ENCODE measurements around the gene RFX1.

DNA sequence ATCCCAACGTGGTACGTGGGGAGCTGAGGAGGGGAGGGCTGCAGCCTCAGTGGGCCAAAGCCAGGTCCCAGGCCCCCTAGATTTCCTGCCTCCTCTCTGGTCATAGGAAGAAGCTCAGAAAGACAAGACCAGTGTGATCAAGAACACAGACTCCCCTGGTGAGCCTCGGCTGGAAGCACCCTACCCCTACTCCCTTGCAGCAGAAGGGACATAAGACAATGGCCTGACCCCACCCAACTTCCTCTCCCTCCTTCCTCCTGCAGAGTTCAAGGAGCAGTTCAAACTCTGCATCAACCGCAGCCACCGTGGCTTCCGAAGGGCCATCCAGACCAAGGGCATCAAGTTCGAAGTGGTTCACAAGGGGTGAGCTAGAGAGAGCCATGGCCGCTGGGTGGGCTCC is 79.4 kb downstream of the RFX1 start:
- TF ChIP-seq, protein P1, sequence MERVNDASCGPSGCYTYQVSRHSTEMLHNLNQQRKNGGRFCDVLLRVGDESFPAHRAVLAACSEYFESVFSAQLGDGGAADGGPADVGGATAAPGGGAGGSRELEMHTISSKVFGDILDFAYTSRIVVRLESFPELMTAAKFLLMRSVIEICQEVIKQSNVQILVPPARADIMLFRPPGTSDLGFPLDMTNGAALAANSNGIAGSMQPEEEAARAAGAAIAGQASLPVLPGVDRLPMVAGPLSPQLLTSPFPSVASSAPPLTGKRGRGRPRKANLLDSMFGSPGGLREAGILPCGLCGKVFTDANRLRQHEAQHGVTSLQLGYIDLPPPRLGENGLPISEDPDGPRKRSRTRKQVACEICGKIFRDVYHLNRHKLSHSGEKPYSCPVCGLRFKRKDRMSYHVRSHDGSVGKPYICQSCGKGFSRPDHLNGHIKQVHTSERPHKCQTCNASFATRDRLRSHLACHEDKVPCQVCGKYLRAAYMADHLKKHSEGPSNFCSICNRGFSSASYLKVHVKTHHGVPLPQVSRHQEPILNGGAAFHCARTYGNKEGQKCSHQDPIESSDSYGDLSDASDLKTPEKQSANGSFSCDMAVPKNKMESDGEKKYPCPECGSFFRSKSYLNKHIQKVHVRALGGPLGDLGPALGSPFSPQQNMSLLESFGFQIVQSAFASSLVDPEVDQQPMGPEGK (CRISPR knock-in tag; IDR thresholded peaks at IDR 0.05; ENCODE audit: borderline replicate concordance), result no peak
- no peak for TF ChIP-seq TOX (CRISPR knock-in tag; IDR thresholded peaks at IDR 0.05; ENCODE audit: borderline replicate concordance)
- TF ChIP-seq, protein P2, sequence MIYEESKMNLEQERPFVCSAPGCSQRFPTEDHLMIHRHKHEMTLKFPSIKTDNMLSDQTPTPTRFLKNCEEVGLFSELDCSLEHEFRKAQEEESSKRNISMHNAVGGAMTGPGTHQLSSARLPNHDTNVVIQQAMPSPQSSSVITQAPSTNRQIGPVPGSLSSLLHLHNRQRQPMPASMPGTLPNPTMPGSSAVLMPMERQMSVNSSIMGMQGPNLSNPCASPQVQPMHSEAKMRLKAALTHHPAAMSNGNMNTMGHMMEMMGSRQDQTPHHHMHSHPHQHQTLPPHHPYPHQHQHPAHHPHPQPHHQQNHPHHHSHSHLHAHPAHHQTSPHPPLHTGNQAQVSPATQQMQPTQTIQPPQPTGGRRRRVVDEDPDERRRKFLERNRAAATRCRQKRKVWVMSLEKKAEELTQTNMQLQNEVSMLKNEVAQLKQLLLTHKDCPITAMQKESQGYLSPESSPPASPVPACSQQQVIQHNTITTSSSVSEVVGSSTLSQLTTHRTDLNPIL (CRISPR knock-in tag; IDR thresholded peaks at IDR 0.05; ENCODE audit: low read depth), result no peak
- TF ChIP-seq CSDC2 (CRISPR knock-in tag; IDR thresholded peaks at IDR 0.05), result no peak
- no peak for TF ChIP-seq BACH2 (CRISPR knock-in tag; IDR thresholded peaks at IDR 0.05; ENCODE audit: borderline replicate concordance)
- no peak for TF ChIP-seq SNAI2 (CRISPR knock-in tag; IDR thresholded peaks at IDR 0.05)

Measured in SK-N-SH treated with all-trans-retinoic acid at 6 μM for 48 hours (cell line).